ENCODE measurements around the gene BCAM.

The BCAM gene

GRCh38 chr19:44863990-44864389 lies 55.1 kb downstream of the BCAM start:
- no peak for TF ChIP-seq CTCF (IDR thresholded peaks at IDR 0.05; ENCODE audit: borderline replicate concordance, control extremely low read depth, extremely low read depth, insufficient read depth, missing control alignments)
- in situ Hi-C loops (cut with MboI; ENCODE audit: low sequenced_read_pairs, unreplicated experiment) = no loop called here
- DNase-seq (ENCODE audit: low spot score) = no peak

- in situ Hi-C loops (cut with MboI; ENCODE audit: low sequenced_read_pairs, unreplicated experiment) = no loop called here
- DNase-seq (ENCODE audit: low spot score) = no peak
- no peak for TF ChIP-seq CTCF (IDR thresholded peaks at IDR 0.05; ENCODE audit: borderline replicate concordance, control extremely low read depth, extremely low read depth, insufficient read depth, missing control alignments)
Observed at GRCh38 chr19:44865196-44865767, 56.4 kb downstream of the BCAM start.

GRCh38 chr19:44866664-44867063 lies 57.8 kb downstream of the BCAM start:
- in situ Hi-C loops (cut with MboI; ENCODE audit: low sequenced_read_pairs, unreplicated experiment) = no loop called here
- no peak for DNase-seq (ENCODE audit: low spot score)
- no peak for TF ChIP-seq CTCF (IDR thresholded peaks at IDR 0.05; ENCODE audit: borderline replicate concordance, control extremely low read depth, extremely low read depth, insufficient read depth, missing control alignments)

GRCh38 chr19:44867578-44867977 lies 58.7 kb downstream of the BCAM start:
- no peak for TF ChIP-seq CTCF (IDR thresholded peaks at IDR 0.05; ENCODE audit: borderline replicate concordance, control extremely low read depth, extremely low read depth, insufficient read depth, missing control alignments)
- in situ Hi-C loops (cut with MboI; ENCODE audit: low sequenced_read_pairs, unreplicated experiment) = no loop called here
- DNase-seq (ENCODE audit: low spot score) = no peak

- in situ Hi-C loops (cut with MboI; ENCODE audit: low sequenced_read_pairs, unreplicated experiment) = no loop called here
- DNase-seq (ENCODE audit: low spot score) = no peak
- TF ChIP-seq CTCF (IDR thresholded peaks at IDR 0.05; ENCODE audit: borderline replicate concordance, control extremely low read depth, extremely low read depth, insufficient read depth, missing control alignments) = no peak
Observed at GRCh38 chr19:44869733-44870470, 61.0 kb downstream of the BCAM start.
